ENCODE results near the gene CISH. TPM values are rescaled to one million over a fixed set of nuclear protein-coding genes. Genes with fewer than 3 reads are reported as not detected.

Gene CISH
- total and polyA plus RNA-seq, 9 of the 15 experiments (the other 6 are each of a cell fraction or from before 2014, with no cell fraction given): 1.7 to 47.7 (median 18.3) TPM

- TF ChIP-seq MAFF (IDR thresholded peaks at IDR 0.05; ENCODE audit: low read length) (no peak), ZBTB8A (IDR thresholded peaks at IDR 0.05; ENCODE audit: partially characterized antibody) (no peak), E4F1 (CRISPR knock-in tag; IDR thresholded peaks at IDR 0.05; ENCODE audit: borderline replicate concordance) (0 out of 2 replicates have a peak, but pooled peaks have one; percentile 47), TCF7 (IDR thresholded peaks at IDR 0.05; ENCODE audit: borderline replicate concordance) (no peak), MAFG (tag; conservative IDR thresholded peaks at IDR 0.05) (no peak), TRIM25 (IDR thresholded peaks at IDR 0.05; ENCODE audit: borderline replicate concordance) (no peak), SMAD4 (CRISPR knock-in tag; conservative IDR thresholded peaks at IDR 0.05) (0 out of 2 replicates have a peak, but pooled peaks have one; percentile 46), NELFE (IDR thresholded peaks at IDR 0.05; ENCODE audit: insufficient read depth, insufficient read length) (no peak), HDGF (IDR thresholded peaks at IDR 0.05) (no peak), PTRF (tag; IDR thresholded peaks at IDR 0.05) (0 out of 2 replicates have a peak, but pooled peaks have one; percentile 64), HLTF (IDR thresholded peaks at IDR 0.05) (no peak), KDM5B (IDR thresholded peaks at IDR 0.05; ENCODE audit: insufficient replicate concordance, low read depth, low read length) (peak; percentile 54), EGR1 (conservative IDR thresholded peaks at IDR 0.05) (no peak), KAT8 (IDR thresholded peaks at IDR 0.05; ENCODE audit: low read depth) (no peak), ARID1B (IDR thresholded peaks at IDR 0.05) (no peak), GTF2A2 (tag; IDR thresholded peaks at IDR 0.05) (no peak), NR1H2 (CRISPR knock-in tag; IDR thresholded peaks at IDR 0.05) (no peak), ZBTB9 (CRISPR knock-in tag; IDR thresholded peaks at IDR 0.05) (peak; percentile 72), CBX2 (IDR thresholded peaks at IDR 0.05; ENCODE audit: insufficient read depth, low read length, poor library complexity, severe bottlenecking) (no peak), OTX1 (CRISPR knock-in tag; IDR thresholded peaks at IDR 0.05) (peak; percentile 94), ZNF197 (CRISPR knock-in tag; IDR thresholded peaks at IDR 0.05; ENCODE audit: low read depth) (no peak), SNAPC5 (CRISPR knock-in tag; IDR thresholded peaks at IDR 0.05) (no peak), ZNF780A (CRISPR knock-in tag; IDR thresholded peaks at IDR 0.05) (0 out of 2 replicates have a peak, but pooled peaks have one; percentile 55), NCOR1 (IDR thresholded peaks at IDR 0.05) (no peak)
These were observed 6.7 kb downstream of the CISH start (continued) for GRCh38 chr3:50604628-50605588.

All from K562 (cell line).